HUES6 (cell line): Measurements from ENCODE around the gene ITPR1.

Experiments used
- H3K27ac ChIP-seq: 2 replicates; pipeline ENCODE4 v1.7.0; 2013; ENCODE audit warnings: low read depth, mild to moderate bottlenecking, low read length, inconsistent platforms
- H3K27me3 ChIP-seq: 2 replicates; pipeline ENCODE4 v1.6.1; 2013; ENCODE audit warnings: low read length; ENCODE audit not compliant: control insufficient read depth, insufficient read depth
- H3K36me3 ChIP-seq: 2 replicates; pipeline ENCODE4 v1.6.1; 2013; ENCODE audit warnings: low read length; ENCODE audit not compliant: control insufficient read depth, insufficient read depth
- H3K4me1 ChIP-seq: 2 replicates; pipeline ENCODE4 v1.6.1; 2013; ENCODE audit warnings: low read length; ENCODE audit not compliant: control insufficient read depth, insufficient read depth
- H3K4me3 ChIP-seq: 2 replicates; pipeline ENCODE4 v1.5.1; 2013; ENCODE audit warnings: low read depth, low read length
- H3K9ac ChIP-seq: one replicate; pipeline ENCODE4 v1.6.1; 2013; ENCODE audit warnings: mild to moderate bottlenecking, low read length
- H3K9me3 ChIP-seq: 2 replicates; pipeline ENCODE4 v1.6.1; 2013; ENCODE audit warnings: low read depth, low read length; ENCODE audit not compliant: control insufficient read depth, insufficient read depth

ITPR1 gene

GRCh38 chr3:4604693-4605092 lies 111.5 kb downstream of the ITPR1 start:
- no peaks in the 10 kb centered on the region for H3K9me3 ChIP-seq
- H3K27me3 ChIP-seq, result no peaks in the 10 kb centered on the region
- no peak overlapping the region for H3K27ac ChIP-seq
- no peak overlapping the region for H3K4me3 ChIP-seq
- peaks cover 5% of the 10 kb centered on the region for H3K4me1 ChIP-seq
- H3K36me3 ChIP-seq, result no peaks in the 10 kb centered on the region
- H3K9ac ChIP-seq, result no peak overlapping the region

GRCh38 chr3:4606911-4607310 lies 113.8 kb downstream of the ITPR1 start:
- H3K9me3 ChIP-seq, result no peaks in the 10 kb centered on the region
- no peak overlapping the region for H3K27ac ChIP-seq
- H3K36me3 ChIP-seq, result no peaks in the 10 kb centered on the region
- H3K4me3 ChIP-seq, result no peak overlapping the region
- no peaks in the 10 kb centered on the region for H3K27me3 ChIP-seq
- H3K9ac ChIP-seq, result no peak overlapping the region
- H3K4me1 ChIP-seq, result peaks cover 5% of the 10 kb centered on the region

GRCh38 chr3:4613366-4613765 lies 120.2 kb downstream of the ITPR1 start:
- H3K4me3 ChIP-seq, result no peak overlapping the region
- H3K36me3 ChIP-seq, result no peaks in the 10 kb centered on the region
- no peaks in the 10 kb centered on the region for H3K27me3 ChIP-seq
- H3K9me3 ChIP-seq, result no peaks in the 10 kb centered on the region
- H3K27ac ChIP-seq, result no peak overlapping the region
- no peak overlapping the region for H3K9ac ChIP-seq
- no peaks in the 10 kb centered on the region for H3K4me1 ChIP-seq

- Histone ChIP-seq H3K27me3 (no peaks in the 10 kb centered on the region), H3K9me3 (no peaks in the 10 kb centered on the region), H3K9ac (no peak overlapping the region), H3K4me3 (no peak overlapping the region), H3K4me1 (no peaks in the 10 kb centered on the region), H3K36me3 (no peaks in the 10 kb centered on the region), H3K27ac (no peak overlapping the region)
Observed at GRCh38 chr3:4614070-4614469, 120.9 kb downstream of the ITPR1 start.

- H3K36me3 ChIP-seq, result no peaks in the 10 kb centered on the region
- no peak overlapping the region for H3K27ac ChIP-seq
- no peaks in the 10 kb centered on the region for H3K9me3 ChIP-seq
- H3K9ac ChIP-seq, result no peak overlapping the region
- no peaks in the 10 kb centered on the region for H3K4me1 ChIP-seq
- H3K27me3 ChIP-seq, result no peaks in the 10 kb centered on the region
- H3K4me3 ChIP-seq, result no peak overlapping the region
Observed at GRCh38 chr3:4614927-4615326, 121.8 kb downstream of the ITPR1 start.

- Histone ChIP-seq H3K36me3 (no peaks in the 10 kb centered on the region), H3K27me3 (no peaks in the 10 kb centered on the region), H3K4me3 (no peak overlapping the region), H3K9ac (no peak overlapping the region), H3K9me3 (peaks cover under 1% of the 10 kb centered on the region; the same call in 1 of the 2 replicates), H3K4me1 (no peaks in the 10 kb centered on the region), H3K27ac (no peak overlapping the region)
Observed at GRCh38 chr3:4615750-4616149, 122.6 kb downstream of the ITPR1 start.

GRCh38 chr3:4623421-4623999 lies 130.4 kb downstream of the ITPR1 start:
- no peaks in the 10 kb centered on the region for H3K36me3 ChIP-seq
- H3K4me3 ChIP-seq, result no peak overlapping the region
- H3K9ac ChIP-seq, result no peak overlapping the region
- no peaks in the 10 kb centered on the region for H3K4me1 ChIP-seq
- H3K9me3 ChIP-seq, result peaks cover 8% of the 10 kb centered on the region
- H3K27ac ChIP-seq, result no peak overlapping the region
- H3K27me3 ChIP-seq, result no peaks in the 10 kb centered on the region

GRCh38 chr3:4627651-4628375 lies 134.7 kb downstream of the ITPR1 start:
- Histone ChIP-seq H3K9me3 (no peaks in the 10 kb centered on the region), H3K27me3 (no peaks in the 10 kb centered on the region), H3K9ac (no peak overlapping the region), H3K4me1 (no peaks in the 10 kb centered on the region), H3K4me3 (no peak overlapping the region), H3K27ac (no peak overlapping the region), H3K36me3 (no peaks in the 10 kb centered on the region)

- H3K36me3 ChIP-seq, result no peaks in the 10 kb centered on the region
Observed at GRCh38 chr3:4629095-4630007, 136.2 kb downstream of the ITPR1 start.

GRCh38 chr3:4633078-4634004 lies 140.2 kb downstream of the ITPR1 start:
- Histone ChIP-seq H3K9me3 (no peaks in the 10 kb centered on the region), H3K27ac (no peak overlapping the region), H3K27me3 (no peaks in the 10 kb centered on the region), H3K9ac (no peak overlapping the region), H3K4me3 (no peak overlapping the region), H3K4me1 (no peaks in the 10 kb centered on the region), H3K36me3 (no peaks in the 10 kb centered on the region)

More at GRCh38 chr3:4629095-4630007, 136.2 kb downstream of the ITPR1 start:
- Histone ChIP-seq H3K27me3 (no peaks in the 10 kb centered on the region), H3K9me3 (no peaks in the 10 kb centered on the region), H3K9ac (no peak overlapping the region), H3K4me1 (no peaks in the 10 kb centered on the region), H3K4me3 (no peak overlapping the region), H3K27ac (no peak overlapping the region)
